PC-3 (cell line): Measurements from ENCODE around the gene GNG8. TPM values are rescaled to one million over a fixed set of nuclear protein-coding genes. Genes with fewer than 3 reads are reported as not detected.

Experiments
- ATAC-seq: fragments of 200-7000 bp; cut with Tn5 transposase; 2 replicates; pipeline ENCODE4 v1.9.1; 2020; ENCODE audit warnings: mild to moderate bottlenecking, moderate library complexity
- BruUV-seq: library from RNA; stranded (reverse); fragments of 400-500 nt; replicated peaks from 2 replicates; lab custom pipeline; 2021; lab: Mats Ljungman, UMichigan
- CTCF ChIA-PET: fragments of 300-600 bp; sonication (Branson Sonifier 250); formaldehyde crosslinking; loops from one replicate; lab custom pipeline; 2022; ENCODE audit warnings: antibody characterized with exemption; lab: Charles Lee
- POLR2A ChIA-PET: fragments of 300-600 bp; sonication (Branson Sonifier 250); formaldehyde crosslinking; loops from one replicate; lab custom pipeline; 2022; ENCODE audit warnings: antibody characterized with exemption; ENCODE audit not compliant: unreplicated experiment; lab: Charles Lee
- DNase-seq: peaks from one replicate; pipeline ENCODE4 v3.0.0-alpha.2; 2015
- H2AFZ ChIP-seq: fragments of 300-600 bp; sonication (generic); 2 replicates; pipeline ENCODE4 v1.6.0; 2016; ENCODE audit warnings: antibody characterized with exemption, low read length
- H3F3A ChIP-seq: fragments of 300-600 bp; sonication (generic); one replicate; pipeline ENCODE4 v1.6.0; 2017; ENCODE audit warnings: antibody characterized with exemption, low read length, control low read depth, mild to moderate bottlenecking; ENCODE audit not compliant: unreplicated experiment
- H3K27ac ChIP-seq: fragments of 300-600 bp; sonication (generic); 2 replicates; pipeline ENCODE4 v1.5.1; 2016; ENCODE audit warnings: mild to moderate bottlenecking, low read length
- H3K27me3 ChIP-seq: fragments of 300-600 bp; sonication (generic); 2 replicates; pipeline ENCODE4 v1.6.1; 2016; ENCODE audit warnings: low read length, mixed read lengths
- H3K36me3 ChIP-seq: fragments of 300-600 bp; sonication (generic); 2 replicates; pipeline ENCODE4 v1.6.1; 2016; ENCODE audit warnings: low read depth, mixed run types, low read length, mixed read lengths
- H3K4me1 ChIP-seq: fragments of 300-600 bp; sonication (generic); 2 replicates; pipeline ENCODE4 v1.5.1; 2016; ENCODE audit warnings: low read length; ENCODE audit not compliant: insufficient read depth
- H3K4me2 ChIP-seq: fragments of 300-600 bp; sonication (generic); 2 replicates; pipeline ENCODE4 v1.6.0; 2016; ENCODE audit warnings: low read length
- H3K4me3 ChIP-seq: fragments of 300-600 bp; sonication (generic); 2 replicates; pipeline ENCODE4 v1.5.1; 2016; ENCODE audit warnings: mild to moderate bottlenecking, low read length, mixed read lengths
- H3K79me2 ChIP-seq: fragments of 300-600 bp; sonication (generic); 2 replicates; pipeline ENCODE4 v1.6.1; 2017; ENCODE audit warnings: low read length, mixed read lengths
- H3K9ac ChIP-seq: fragments of 300-600 bp; sonication (generic); 2 replicates; pipeline ENCODE4 v1.6.0; 2016; ENCODE audit warnings: mild to moderate bottlenecking, low read length
- H3K9me2 ChIP-seq: fragments of 300-600 bp; sonication (generic); replicated peaks from 2 replicates; pipeline ENCODE4 v1.6.1; 2016; ENCODE audit warnings: mixed run types, low read length, mixed read lengths
- H3K9me3 ChIP-seq: fragments of 300-600 bp; sonication (generic); 2 replicates; pipeline ENCODE4 v1.6.1; 2016; ENCODE audit warnings: low read length, mixed read lengths
- H4K20me1 ChIP-seq: fragments of 300-600 bp; sonication (generic); 2 replicates; pipeline ENCODE4 v1.6.1; 2016; ENCODE audit warnings: low read length, mixed read lengths
- CTCF ChIP-seq: fragments of 300-600 bp; sonication (generic); conservative IDR thresholded peaks from 2 replicates; pipeline ENCODE4 v1.5.1; 2017; ENCODE audit warnings: antibody characterized with exemption, low read depth, mild to moderate bottlenecking, low read length
- EZH2 ChIP-seq: fragments of 300-600 bp; sonication (generic); IDR thresholded peaks from one replicate; pipeline ENCODE4 v1.6.1; 2017; ENCODE audit warnings: antibody characterized with exemption, mild to moderate bottlenecking, low read length; ENCODE audit not compliant: unreplicated experiment
- EZH2phosphoT487 ChIP-seq: fragments of 300-600 bp; sonication (generic); IDR thresholded peaks from 2 replicates; pipeline ENCODE4 v1.6.1; 2018; ENCODE audit warnings: mild to moderate bottlenecking, antibody characterized with exemption, low read length, borderline replicate concordance
- intact Hi-C: fragments of 100-400 bp; cut with micrococcal nuclease; formaldehyde crosslinking; loops from 2 replicates; pipeline ENCODE4 v1.9.0; 2023
- total RNA-seq: library from RNA; depleted of rRNA; stranded (reverse); fragments of >200 nt; gene quantifications from 2 replicates; pipeline ENCODE4 v1.2.3, GENCODE V29; 2014

Gene GNG8
- total RNA-seq, 1 experiment from 2014 or later: not detected

GRCh38 chr19:46626446-46626845 lies 9.6 kb downstream of the GNG8 start:
- TF ChIP-seq EZH2: no peak
- no peak for TF ChIP-seq CTCF
- TF ChIP-seq EZH2phosphoT487: no peak
- Histone ChIP-seq H3K9me3 (no peaks in the 10 kb centered on the region), H3F3A (no peaks in the 10 kb centered on the region), H3K36me3 (no peaks in the 10 kb centered on the region), H4K20me1 (no peaks in the 10 kb centered on the region), H3K27me3 (no peaks in the 10 kb centered on the region), H3K9me2 (no peaks in the 10 kb centered on the region), H3K9ac (no peak overlapping the region), H3K79me2 (no peaks in the 10 kb centered on the region), H3K4me1 (no peaks in the 10 kb centered on the region), H3K27ac (no peak overlapping the region), H3K4me3 (no peak overlapping the region), H3K4me2 (no peak overlapping the region), H2AFZ (no peak overlapping the region)
- POLR2A ChIA-PET: no interaction called here
- CTCF ChIA-PET: no interaction called here
- intact Hi-C loops: no loop called here
- DNase-seq: no peak
- ATAC-seq: no peak
- BruUV-seq: no TSS peak

- DNase-seq (no peak), ATAC-seq (no peak)
- H3K36me3 ChIP-seq: no peaks in the 10 kb centered on the region
- H3K9me3 ChIP-seq: no peaks in the 10 kb centered on the region
- POLR2A ChIA-PET: no interaction called here
- H3K4me3 ChIP-seq: no peak overlapping the region
- no peaks in the 10 kb centered on the region for H3K79me2 ChIP-seq
- H3K27ac ChIP-seq: no peak overlapping the region
- no TSS peak for BruUV-seq
- H3K27me3 ChIP-seq: no peaks in the 10 kb centered on the region
- H3K9ac ChIP-seq: no peak overlapping the region
- H2AFZ ChIP-seq: no peak overlapping the region
- no peaks in the 10 kb centered on the region for H3K9me2 ChIP-seq
- H4K20me1 ChIP-seq: no peaks in the 10 kb centered on the region
- TF ChIP-seq EZH2 (no peak), EZH2phosphoT487 (no peak), CTCF (no peak)
- no peak overlapping the region for H3K4me2 ChIP-seq
- no peaks in the 10 kb centered on the region for H3K4me1 ChIP-seq
- no peaks in the 10 kb centered on the region for H3F3A ChIP-seq
- CTCF ChIA-PET: no interaction called here
- intact Hi-C loops: no loop called here
Measured at GRCh38 chr19:46625731-46626130, 10.3 kb downstream of the GNG8 start.

- ChIA-PET CTCF (no interaction called here), POLR2A (no interaction called here)
- no peak within 1 kb of the TSS for H3K27ac ChIP-seq
Measured at GRCh38 chr19:46624958-46625661, 10.9 kb downstream of the GNG8 start, which contains the start of gene PTGIR. TSS of gene PTGIR (minus strand) at chr19:46625089. CDS start at chr19:46624225, 864 bp downstream.

More at GRCh38 chr19:46624958-46625661, 10.9 kb downstream of the GNG8 start, which contains the start of gene PTGIR:
- TF ChIP-seq CTCF (no peak), EZH2 (no peak), EZH2phosphoT487 (no peak)
- BruUV-seq: no TSS peak
- intact Hi-C loops: no loop called here
- Histone ChIP-seq H3K27me3 (no peaks in the 10 kb centered on the region), H3K9me2 (no peaks in the 10 kb centered on the region), H3K4me3 (no peak within 1 kb of the TSS), H3K4me1 (no peaks in the 10 kb centered on the region), H2AFZ (no peak within 1 kb of the TSS), H3K9me3 (no peaks in the 10 kb centered on the region), H3K79me2 (no peaks in the 10 kb centered on the region), H3F3A (no peaks in the 10 kb centered on the region), H3K9ac (no peak within 1 kb of the TSS), H4K20me1 (no peaks in the 10 kb centered on the region), H3K4me2 (no peak within 1 kb of the TSS), H3K36me3 (no peaks in the 10 kb centered on the region)
- no peak for DNase-seq
- no peak; the same call in 1 of the 2 replicates for ATAC-seq
